K562 (cell line): ENCODE measurements around the gene CLEC1A. TPM values are rescaled to one million over a fixed set of nuclear protein-coding genes. Genes with fewer than 3 reads are reported as not detected.

Experiments
- ATAC-seq: fragments of 200-7000 bp; cut with Tn5 transposase; 3 replicates; pipeline ENCODE4 v1.9.1; 2020; ENCODE audit warnings: moderate library complexity
- BruUV-seq: library from RNA; stranded (reverse); fragments of 400-500 nt; replicated peaks from 2 replicates; lab custom pipeline; 2021; lab: Mats Ljungman, UMichigan
- CTCF ChIA-PET: fragments of 300-600 bp; formaldehyde crosslinking; extraction: SDS; loops from one replicate; lab custom pipeline; 2021; ENCODE audit warnings: low intra/inter-chr PET ratio; lab: Yijun Ruan, JAX
- POLR2A ChIA-PET: fragments of 300-600, 350-650 bp; sonication (Branson Sonifier 250); formaldehyde crosslinking; extraction: SDS; loops from one replicate; lab custom pipeline; 2021; ENCODE audit warnings: antibody characterized with exemption, inconsistent platforms; lab: Yijun Ruan, JAX
- DNase-seq, 4 experiments: peaks; one replicate each; pipeline versions ENCODE4 v3.0.0 to v3.0.0-alpha.2; 2011 to 2018; ENCODE audit warnings: low spot score in 3 of 4, mixed read lengths in 3 of 4; ENCODE audit errors: extremely low read depth in 1 of 4
- FAIRE-seq: peaks from 2 replicates; lab custom pipeline; 2011; peaks lifted over from hg19 to GRCh38; lab: Jason Lieb, UNC
- H2AFZ ChIP-seq: 2 replicates; pipeline ENCODE4 v1.6.0; 2011; ENCODE audit warnings: low read depth, low read length, control low read depth, inconsistent platforms
- H3K27ac ChIP-seq: fragments of 200-600 bp; 3 replicates; pipeline ENCODE4 v1.8.0; 2011; ENCODE audit warnings: low read depth, mild to moderate bottlenecking, control low read depth, inconsistent platforms, low read length, moderate library complexity, mixed read lengths; ENCODE audit errors: extremely low read depth
- H3K27me3 ChIP-seq, 2 experiments: fragments of 300-600 bp in 1 of 2; 2 replicates in 1 of 2; 3 replicates in 1 of 2; pipeline versions ENCODE4 v1.6.0 to v1.8.0; 2011; ENCODE audit warnings: inconsistent platforms in 2 of 2, low read length in 2 of 2, mild to moderate bottlenecking in 1 of 2, mixed read lengths in 1 of 2, moderate library complexity in 1 of 2; ENCODE audit not compliant: control insufficient read depth in 2 of 2, insufficient read depth in 2 of 2
- H3K36me3 ChIP-seq: fragments of 300-600 bp; 3 replicates; pipeline ENCODE4 v1.8.0; 2011; ENCODE audit warnings: mild to moderate bottlenecking, low read length, inconsistent platforms; ENCODE audit not compliant: control insufficient read depth, insufficient read depth
- H3K4me1 ChIP-seq, 2 experiments: fragments of 200-600 bp in 1 of 2; replicated peaks in 1 of 2; 2 replicates in 1 of 2; 3 replicates in 1 of 2; pipeline versions ENCODE4 v1.5.1 to v1.8.0; 2011; ENCODE audit warnings: inconsistent platforms in 2 of 2, low read length in 2 of 2, mild to moderate bottlenecking in 1 of 2, mixed read lengths in 1 of 2, moderate library complexity in 1 of 2; ENCODE audit not compliant: control insufficient read depth in 2 of 2, insufficient read depth in 2 of 2
- H3K4me2 ChIP-seq: 2 replicates; pipeline ENCODE4 v1.6.1; 2011; ENCODE audit warnings: low read length, control low read depth, inconsistent platforms, mixed read lengths; ENCODE audit not compliant: insufficient read depth
- H3K4me3 ChIP-seq: fragments of 200-600 bp; sonication (generic), shearing (Covaris generic); 2 replicates; pipeline ENCODE4 v1.5.1; 2016; ENCODE audit warnings: control low read depth, inconsistent platforms
- H3K79me2 ChIP-seq: fragments of 200-600 bp; 3 replicates; pipeline ENCODE4 v1.8.0; 2011; ENCODE audit warnings: low read length, inconsistent platforms; ENCODE audit not compliant: control insufficient read depth, insufficient read depth
- H3K9ac ChIP-seq, 2 experiments: 2 replicates each; pipeline versions ENCODE4 v1.6.0 to v1.6.1; 2011; ENCODE audit warnings: low read depth in 2 of 2, low read length in 2 of 2, control low read depth in 1 of 2, inconsistent platforms in 1 of 2, mild to moderate bottlenecking in 1 of 2, mixed read lengths in 1 of 2; ENCODE audit not compliant: insufficient read depth in 1 of 2
- H3K9me1 ChIP-seq: one replicate; pipeline ENCODE4 v1.6.0; 2011; ENCODE audit warnings: inconsistent platforms, mild to moderate bottlenecking, low read length, moderate library complexity; ENCODE audit not compliant: control insufficient read depth, insufficient read depth
- H3K9me3 ChIP-seq: replicated peaks from 2 replicates; pipeline ENCODE4 v1.5.1; 2011; ENCODE audit warnings: low read depth, low read length, inconsistent platforms; ENCODE audit not compliant: control insufficient read depth, insufficient read depth
- H4K20me1 ChIP-seq: replicated peaks from 2 replicates; pipeline ENCODE4 v1.6.1; 2011; ENCODE audit warnings: low read length, inconsistent platforms, mixed read lengths; ENCODE audit not compliant: control insufficient read depth, insufficient read depth
- BRCA1 ChIP-seq, 2 experiments: fragments of 450-650 bp in 1 of 2; sonication (generic) in 1 of 2; formaldehyde crosslinking in 1 of 2; IDR thresholded peaks; 2 replicates each; pipeline versions ENCODE4 v1.5.0 to v1.6.1; 2017 to 2020; ENCODE audit warnings: mild to moderate bottlenecking in 1 of 2, missing genetic modification reagents in 1 of 2
- CCNT2 ChIP-seq: IDR thresholded peaks from 2 replicates; pipeline ENCODE4 v1.6.1; 2011; ENCODE audit warnings: borderline replicate concordance, low read depth, mild to moderate bottlenecking, moderate library complexity, mixed read lengths, low read length; ENCODE audit not compliant: insufficient read length; ENCODE audit errors: extremely low read depth
- ETS1 ChIP-seq: conservative IDR thresholded peaks from 2 replicates; pipeline ENCODE4 v1.6.1; 2011; ENCODE audit warnings: low read depth, mild to moderate bottlenecking, low read length; ENCODE audit not compliant: control insufficient read depth
- GATA2 ChIP-seq: sonication (generic); formaldehyde crosslinking; IDR thresholded peaks from 2 replicates; pipeline ENCODE4 v1.4.0; 2020; ENCODE audit warnings: mild to moderate bottlenecking, missing genetic modification reagents
- GATAD2B ChIP-seq: fragments of 450-650 bp; IDR thresholded peaks from 2 replicates; pipeline ENCODE4 v1.6.1; 2017; ENCODE audit warnings: mild to moderate bottlenecking, borderline replicate concordance
- MEF2D ChIP-seq: conservative IDR thresholded peaks from 2 replicates; pipeline ENCODE4 v1.6.1; 2016; ENCODE audit warnings: low read depth, missing genetic modification characterization, missing compliant biosample characterization
- PHTF2 ChIP-seq: fragments of 250-450 bp; sonication (Bioruptor Pico); IDR thresholded peaks from 2 replicates; pipeline ENCODE4 v1.5.0; 2021; ENCODE audit warnings: mild to moderate bottlenecking
- SNIP1 ChIP-seq: fragments of 450-650 bp; IDR thresholded peaks from 2 replicates; pipeline ENCODE4 v1.7.1; 2017; ENCODE audit warnings: low read depth, mild to moderate bottlenecking
- TAF1 ChIP-seq: IDR thresholded peaks from 2 replicates; pipeline ENCODE4 v1.6.1; 2011; ENCODE audit warnings: mild to moderate bottlenecking, low read length, moderate library complexity; ENCODE audit not compliant: insufficient read depth, control insufficient read depth, severe bottlenecking; ENCODE audit errors: extremely low read depth
- ZNF274 ChIP-seq: IDR thresholded peaks from 2 replicates; pipeline ENCODE4 v1.6.1; 2011; ENCODE audit warnings: low read depth, mild to moderate bottlenecking, low read length, moderate library complexity, borderline replicate concordance
- ZNF407 ChIP-seq: fragments of 450-650 bp; IDR thresholded peaks from 2 replicates; pipeline ENCODE4 v1.6.1; 2016; ENCODE audit warnings: low read depth
- in situ Hi-C: fragments of 300-500 bp; cut with MboI; formaldehyde crosslinking; loops from 4 replicates; pipeline ENCODE4 v1.15.0; 2018; ENCODE audit warnings: inconsistent platforms, mixed read lengths
- intact Hi-C: fragments of 100-400 bp; cut with micrococcal nuclease; formaldehyde crosslinking; loops from 2 replicates; pipeline ENCODE4 v1.14.2; 2022
- polyA plus RNA-seq, 8 experiments: library from polyadenylated mRNA; depleted of rRNA in 4 of 8; stranded (reverse) in 5 of 8; unstranded in 3 of 8; fragments of >200 nt; fragmentation: Nextera tagmentation in 2 of 8; fragmentation: Illumina TruSeq in 1 of 8; extraction: Ambion mirVana in 2 of 8; extraction: Trizol in 1 of 8; gene quantifications; 2 replicates each; pipeline versions ENCODE4 v1.2.1 to v1.2.3, GENCODE V29; 2011 to 2014; ENCODE audit warnings: inconsistent platforms in 1 of 8, missing spikeins in 1 of 8
- total RNA-seq, 7 experiments: library from RNA; depleted of rRNA in 6 of 7; stranded (reverse); fragments of >200 nt in 6 of 7; fragmentation: Illumina TruSeq in 2 of 7; extraction: Trizol in 2 of 7; gene quantifications; 2 replicates each; pipeline versions ENCODE4 v1.2.1 to v1.2.3, GENCODE V29; 2011 to 2021; ENCODE audit warnings: low replicate concordance in 1 of 7

Gene CLEC1A
- total and polyA plus RNA-seq, 9 of the 15 experiments (the other 6 are each of a cell fraction or from before 2014, with no cell fraction given): 0.04 TPM; not detected in 8

- ATAC-seq (no peak), DNase-seq (no peak), FAIRE-seq (no peak)
- CTCF ChIA-PET: no interaction called here
- H3K4me2 ChIP-seq: no peak overlapping the region
- in situ Hi-C loops: no loop called here
- no peak overlapping the region for H3K9ac ChIP-seq
- no peaks in the 10 kb centered on the region for H3K9me3 ChIP-seq
- no peaks in the 10 kb centered on the region for H3K4me1 ChIP-seq
- H2AFZ ChIP-seq: no peak overlapping the region
- H3K79me2 ChIP-seq: no peaks in the 10 kb centered on the region
- no peaks in the 10 kb centered on the region for H4K20me1 ChIP-seq
- no peaks in the 10 kb centered on the region for H3K9me1 ChIP-seq
- H3K4me3 ChIP-seq: no peak overlapping the region
- POLR2A ChIA-PET: interaction anchor here (0.6 kb wide), 1 partner anchor 81 kb away, joined by 3 read pairs; no protein-coding TSS in a partner anchor
- H3K27ac ChIP-seq: no peak overlapping the region
- intact Hi-C loops: no loop called here
- no peaks in the 10 kb centered on the region for H3K36me3 ChIP-seq
- H3K27me3 ChIP-seq: peaks cover 0 to 5% of the 10 kb centered on the region in 2 experiments; a peak in 1 of 5 replicates
- BruUV-seq: no TSS peak
- TF ChIP-seq TAF1 (no peak), CCNT2 (no peak), BRCA1 (IDR thresholded peaks at IDR 0.05) (no peak), BRCA1 (CRISPR knock-in tag; IDR thresholded peaks at IDR 0.05) (no peak), GATA2 (CRISPR knock-in tag) (no peak), MEF2D (no peak), ETS1 (no peak), ZNF274 (no peak), GATAD2B (no peak), ZNF407 (no peak), SNIP1 (no peak), PHTF2 (no peak)
Measured at GRCh38 chr12:10042167-10042566, 56.6 kb downstream of the CLEC1A start.
